HG02763 (cell line): Measurements from ENCODE around the gene VENTX.
"Not testable (repeated sequence)": the region's sequence is repeated elsewhere in the genome, so short reads cannot be mapped to it uniquely, and the experiment has no call there.

Experiments used
- ATAC-seq: cut with Tn5 transposase; IDR thresholded peaks from one replicate; pipeline ENCODE4 v1.9.1; 2021; ENCODE audit warnings: mild to moderate bottlenecking, moderate library complexity; ENCODE audit not compliant: unreplicated experiment

Gene VENTX

DNA sequence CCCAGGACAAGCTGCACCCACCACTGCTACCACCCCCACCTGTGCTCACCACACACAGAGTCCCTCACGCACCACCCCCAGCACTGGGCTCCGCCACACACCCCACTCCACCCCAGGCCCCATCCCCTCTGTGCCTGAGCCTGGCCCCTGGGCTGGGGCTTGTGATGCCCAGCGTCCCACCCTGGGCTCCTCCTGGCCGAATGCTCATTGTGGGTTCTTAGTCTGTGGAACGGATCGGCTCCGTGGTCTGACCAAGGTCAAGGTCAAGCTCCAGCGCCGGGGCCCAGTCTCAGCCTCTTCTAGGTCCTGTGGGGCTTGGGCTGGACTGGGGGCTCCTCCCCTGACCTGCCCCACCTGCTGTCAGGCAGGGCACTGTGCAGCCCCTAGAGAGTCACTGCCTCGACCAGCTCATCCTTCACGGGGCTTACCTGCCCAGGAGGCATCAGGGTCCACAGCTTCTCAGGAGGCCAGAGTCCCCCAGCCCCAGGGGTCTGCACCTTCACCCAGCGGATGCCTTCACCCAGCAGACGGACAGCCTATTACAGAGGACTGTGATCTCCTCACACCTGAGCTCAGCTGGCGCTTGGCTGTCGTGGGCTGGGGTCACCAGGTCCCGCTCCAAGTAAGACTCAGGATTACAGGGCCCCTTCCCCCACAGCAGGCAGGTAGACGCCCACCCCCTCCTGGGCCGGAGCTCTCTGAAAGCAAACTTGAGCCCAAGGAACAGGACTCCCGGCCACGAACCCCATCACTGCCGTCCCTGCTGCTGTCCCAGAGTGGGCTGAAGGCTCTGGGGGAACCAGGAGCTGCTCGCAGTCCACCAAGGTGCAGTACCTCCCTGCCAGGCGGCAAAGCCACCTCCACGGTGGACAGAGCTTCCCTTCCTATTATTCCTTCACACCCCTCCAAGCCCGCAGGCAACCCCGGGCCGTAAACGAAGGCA is 22.9 kb upstream of the VENTX start:
- ATAC-seq: no peak

DNA sequence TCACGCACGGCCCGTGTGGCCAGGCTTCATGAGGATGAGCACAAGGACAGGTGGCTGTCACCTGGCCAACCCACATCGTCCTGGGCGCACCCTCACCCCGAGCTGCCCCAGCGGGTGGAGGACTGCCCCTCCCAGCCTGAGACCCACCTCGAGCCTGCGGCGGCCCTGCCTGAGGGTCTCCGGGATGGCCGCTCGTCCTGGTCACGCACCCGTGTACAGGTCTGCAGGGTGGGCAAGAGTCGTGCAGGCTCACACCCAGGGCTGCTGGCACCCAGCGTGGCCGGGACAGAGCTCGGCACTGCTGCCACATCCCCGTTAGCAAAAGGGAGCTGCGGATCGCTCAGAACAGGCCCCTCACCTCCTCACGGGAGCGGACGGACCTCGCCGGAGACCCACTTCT is 22.1 kb upstream of the VENTX start:
- ATAC-seq: no peak

DNA sequence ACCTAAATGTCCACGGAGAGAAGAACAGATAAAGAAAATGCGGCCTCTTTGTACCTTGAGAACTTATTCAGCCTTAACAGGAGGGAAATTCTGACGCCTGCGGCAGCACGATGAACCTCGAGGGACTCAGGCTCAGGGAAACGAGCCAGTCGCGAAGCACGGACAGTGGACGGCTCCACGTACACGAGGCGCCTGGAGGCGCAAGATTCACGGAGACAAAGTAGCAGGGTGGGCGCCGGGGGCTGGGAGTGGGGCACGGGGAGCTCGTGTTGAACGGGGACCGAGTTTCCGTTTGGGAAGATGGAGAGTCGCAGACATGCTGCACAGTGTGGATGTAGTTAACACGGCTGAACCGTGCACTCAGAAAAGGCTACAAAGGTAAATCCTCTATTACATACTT is 20.9 kb upstream of the VENTX start:
- ATAC-seq: no peak

GRCh38 chr10:133217800-133218589 is 19.7 kb upstream of the VENTX start:
- no peak for ATAC-seq

GRCh38 chr10:133218891-133219290 is 18.8 kb upstream of the VENTX start:
- no peak for ATAC-seq

GRCh38 chr10:133219782-133220181 is 17.9 kb upstream of the VENTX start:
- ATAC-seq: no peak

DNA sequence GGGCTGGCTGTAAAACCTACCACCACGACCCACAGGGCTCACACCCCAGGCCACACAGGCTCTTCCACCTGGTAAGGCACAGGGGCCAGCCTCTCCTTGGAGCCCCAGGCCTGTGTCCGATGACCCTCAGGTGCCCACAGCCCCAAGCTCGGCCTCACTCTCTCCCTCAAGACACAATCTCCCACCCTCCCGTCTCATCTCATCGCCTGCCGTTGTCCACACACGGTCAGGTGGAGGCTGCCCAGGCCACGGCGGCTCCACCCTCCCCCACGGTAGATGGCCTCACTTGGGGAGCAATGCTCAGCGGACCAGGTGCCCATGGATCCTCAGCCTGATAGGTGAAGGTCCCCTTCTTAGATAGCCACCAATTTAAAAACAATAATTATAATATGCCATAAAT is 16.3 kb upstream of the VENTX start:
- no peak for ATAC-seq

- not testable (repeated sequence) for ATAC-seq
Observed at GRCh38 chr10:133221756-133222155, 15.9 kb upstream of the VENTX start.

GRCh38 chr10:133224076-133224475 is 13.6 kb upstream of the VENTX start:
- no peak for ATAC-seq

DNA sequence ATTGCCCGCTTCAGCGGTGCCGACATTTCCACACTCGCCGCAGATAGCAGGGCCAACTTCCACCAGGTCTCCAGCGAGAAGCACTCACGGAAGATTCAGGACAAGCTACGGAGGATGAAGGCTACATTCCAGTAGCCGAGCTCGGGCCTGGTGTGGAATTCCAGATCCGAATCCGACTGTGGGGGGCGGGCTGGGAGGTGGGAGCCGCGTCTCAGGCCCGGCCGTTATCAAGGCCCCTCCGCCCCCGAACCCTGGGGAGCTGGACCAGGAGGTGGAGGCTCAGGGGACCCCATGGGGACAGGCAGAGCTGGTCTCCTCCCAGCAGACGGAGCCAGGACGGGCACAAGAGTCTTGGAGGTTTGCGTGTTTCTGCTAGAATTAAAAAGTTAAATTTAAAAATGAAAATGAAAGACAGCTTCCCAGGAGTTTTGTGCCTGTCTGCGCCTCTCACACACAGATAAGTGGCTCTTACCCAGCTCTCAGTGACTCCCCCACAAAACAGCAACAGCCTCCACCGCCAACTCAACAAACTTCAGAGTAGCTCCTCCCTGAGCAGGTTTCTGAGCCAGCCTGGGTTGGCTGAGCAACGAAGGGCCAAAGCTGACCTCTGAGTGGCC is 12.8 kb upstream of the VENTX start:
- no peak for ATAC-seq

GRCh38 chr10:133225707-133226191 is 11.9 kb upstream of the VENTX start:
- ATAC-seq: no peak

GRCh38 chr10:133226251-133226808 is 11.3 kb upstream of the VENTX start:
- ATAC-seq: no peak

- no peak for ATAC-seq
Observed at GRCh38 chr10:133227256-133227655, 10.4 kb upstream of the VENTX start.

GRCh38 chr10:133229265-133230043 is 8.2 kb upstream of the VENTX start:
- ATAC-seq: no peak

DNA sequence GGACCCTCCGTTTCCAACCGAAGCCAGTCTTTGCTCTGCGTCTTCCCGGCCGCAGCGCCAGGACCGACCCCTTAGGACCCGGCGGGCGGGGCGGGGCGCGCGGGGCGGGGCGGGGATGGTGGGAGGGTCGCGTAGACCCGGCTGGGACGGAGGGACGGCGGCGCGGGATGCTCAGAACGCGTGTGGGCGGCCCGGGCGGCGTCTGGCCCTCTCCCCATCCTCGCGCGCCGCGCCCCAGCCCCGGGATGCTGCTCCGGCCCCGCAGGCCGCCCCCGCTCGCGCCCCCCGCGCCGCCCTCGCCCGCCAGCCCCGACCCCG is 7.7 kb upstream of the VENTX start, which contains the start of gene UTF1:
Gene UTF1 (plus strand): TSS at position 174 of the 318 bp plus-strand sequence. CDS start 72 bp downstream, at position 246.
- ATAC-seq: no peak

DNA sequence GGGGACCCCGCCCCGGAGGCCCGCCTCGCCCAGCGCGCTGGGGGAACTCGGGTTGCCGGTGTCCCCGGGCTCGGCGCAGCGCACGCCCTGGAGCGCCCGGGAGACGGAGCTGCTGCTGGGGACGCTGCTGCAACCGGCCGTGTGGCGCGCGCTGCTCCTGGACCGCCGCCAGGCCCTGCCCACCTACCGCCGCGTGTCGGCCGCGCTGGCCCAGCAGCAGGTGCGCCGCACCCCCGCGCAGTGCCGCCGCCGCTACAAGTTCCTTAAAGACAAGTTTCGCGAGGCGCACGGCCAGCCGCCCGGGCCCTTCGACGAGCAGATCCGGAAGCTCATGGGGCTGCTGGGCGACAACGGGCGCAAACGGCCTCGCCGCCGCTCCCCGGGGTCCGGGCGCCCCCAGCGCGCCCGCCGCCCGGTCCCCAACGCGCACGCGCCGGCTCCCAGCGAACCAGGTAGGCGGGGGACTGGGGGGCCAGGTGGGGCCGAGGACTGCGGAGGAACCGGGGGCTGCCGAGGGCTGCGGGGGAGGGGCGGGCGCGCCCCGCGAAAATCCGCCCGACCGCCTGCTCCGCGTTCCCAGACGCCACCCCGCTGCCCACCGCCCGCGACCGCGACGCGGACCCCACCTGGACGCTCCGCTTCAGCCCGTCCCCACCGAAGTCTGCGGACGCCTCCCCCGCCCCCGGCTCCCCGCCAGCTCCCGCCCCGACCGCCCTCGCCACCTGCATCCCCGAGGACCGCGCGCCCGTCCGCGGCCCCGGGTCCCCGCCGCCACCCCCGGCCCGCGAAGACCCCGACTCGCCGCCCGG is 7.1 kb upstream of the VENTX start:
- ATAC-seq: no peak

DNA sequence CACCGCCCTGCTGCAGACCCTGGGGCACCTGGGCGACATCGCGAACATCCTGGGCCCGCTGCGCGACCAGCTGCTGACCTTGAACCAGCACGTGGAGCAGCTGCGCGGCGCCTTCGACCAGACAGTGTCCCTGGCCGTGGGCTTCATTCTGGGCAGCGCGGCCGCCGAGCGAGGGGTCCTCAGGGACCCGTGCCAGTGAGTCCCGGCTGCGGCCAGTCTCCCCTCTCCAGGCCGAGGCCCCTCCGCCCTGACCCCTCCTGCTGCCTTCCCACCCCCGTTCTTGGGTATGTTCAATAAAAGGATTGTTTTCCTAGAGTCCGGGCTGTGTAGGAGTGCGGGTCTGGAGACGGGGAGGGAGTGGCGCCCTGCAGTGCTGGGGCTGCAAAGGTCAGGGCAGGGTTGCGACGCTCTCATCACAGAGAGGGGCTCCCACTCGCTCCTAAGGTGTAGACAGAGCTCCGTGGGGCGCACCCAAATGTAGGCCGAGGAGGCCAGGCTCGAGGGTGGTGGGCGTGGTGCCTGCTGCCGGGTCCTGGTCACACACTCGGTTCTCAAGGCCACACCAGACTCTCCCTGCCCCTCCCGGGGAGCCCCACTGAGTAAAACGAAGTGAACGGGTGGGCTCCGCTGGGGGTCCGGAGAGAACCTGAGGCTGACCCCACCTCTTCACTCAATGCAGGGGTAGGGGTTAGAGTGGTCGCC is 6.3 kb upstream of the VENTX start:
- ATAC-seq: no peak

GRCh38 chr10:133231946-133232574 is 5.6 kb upstream of the VENTX start:
- ATAC-seq: no peak
